ENCODE results near the gene GIMAP8.

DNA sequence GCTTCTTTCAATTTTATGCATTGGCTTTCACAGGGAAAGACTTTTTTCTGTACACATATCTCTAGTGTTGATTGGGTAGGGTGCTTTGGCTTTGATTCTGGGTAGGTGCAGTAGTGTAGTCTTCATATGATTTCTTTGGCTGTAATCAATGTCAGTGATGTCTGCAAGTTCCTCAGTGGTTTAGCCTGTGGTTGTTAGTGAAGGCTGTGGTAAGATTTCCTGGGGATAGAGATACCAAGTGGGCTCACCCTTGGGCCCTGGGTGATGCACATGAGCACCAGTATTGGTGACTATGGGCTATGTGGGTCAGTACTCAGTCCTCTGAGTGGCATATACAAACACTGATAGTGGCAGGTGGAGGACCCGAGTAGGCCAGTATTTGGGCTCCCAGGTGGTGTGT lies 13.0 kb downstream of the GIMAP8 start:
- no peak for TF ChIP-seq EZH2 (optimal IDR thresholded peaks at IDR 0.05; ENCODE audit: low read depth, low read length)
- TF ChIP-seq, protein P1, sequence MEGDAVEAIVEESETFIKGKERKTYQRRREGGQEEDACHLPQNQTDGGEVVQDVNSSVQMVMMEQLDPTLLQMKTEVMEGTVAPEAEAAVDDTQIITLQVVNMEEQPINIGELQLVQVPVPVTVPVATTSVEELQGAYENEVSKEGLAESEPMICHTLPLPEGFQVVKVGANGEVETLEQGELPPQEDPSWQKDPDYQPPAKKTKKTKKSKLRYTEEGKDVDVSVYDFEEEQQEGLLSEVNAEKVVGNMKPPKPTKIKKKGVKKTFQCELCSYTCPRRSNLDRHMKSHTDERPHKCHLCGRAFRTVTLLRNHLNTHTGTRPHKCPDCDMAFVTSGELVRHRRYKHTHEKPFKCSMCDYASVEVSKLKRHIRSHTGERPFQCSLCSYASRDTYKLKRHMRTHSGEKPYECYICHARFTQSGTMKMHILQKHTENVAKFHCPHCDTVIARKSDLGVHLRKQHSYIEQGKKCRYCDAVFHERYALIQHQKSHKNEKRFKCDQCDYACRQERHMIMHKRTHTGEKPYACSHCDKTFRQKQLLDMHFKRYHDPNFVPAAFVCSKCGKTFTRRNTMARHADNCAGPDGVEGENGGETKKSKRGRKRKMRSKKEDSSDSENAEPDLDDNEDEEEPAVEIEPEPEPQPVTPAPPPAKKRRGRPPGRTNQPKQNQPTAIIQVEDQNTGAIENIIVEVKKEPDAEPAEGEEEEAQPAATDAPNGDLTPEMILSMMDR (IDR thresholded peaks at IDR 0.05; ENCODE audit: low read length) = no peak
